Naive thymus-derived CD4-positive, alpha-beta T cell (primary cell): ENCODE measurements around the gene XXYLT1. TPM values are rescaled to one million over a fixed set of nuclear protein-coding genes. Genes with fewer than 3 reads are reported as not detected.

Experiments
- ATAC-seq: fragments of 150-1000 bp; cut with Tn5 transposase; 2 replicates; pipeline ENCODE4 v1.10.0; 2021; ENCODE audit warnings: mild to moderate bottlenecking, moderate library complexity
- CTCF ChIA-PET: fragments of 350-600 bp; sonication (Branson Sonifier 250); formaldehyde crosslinking; loops from one replicate; lab custom pipeline; 2021; ENCODE audit warnings: antibody characterized with exemption; lab: Charles Lee
- POLR2A ChIA-PET: fragments of 350-600 bp; sonication (Branson Sonifier 250); formaldehyde crosslinking; loops from one replicate; lab custom pipeline; 2021; ENCODE audit warnings: antibody characterized with exemption, inconsistent platforms; lab: Charles Lee
- DNase-seq, 9 donors: peaks; one replicate each; pipeline versions ENCODE4 v3.0.0 to v3.0.0-alpha.2; 2020 to 2022; ENCODE audit warnings: mixed read lengths in 1 of 9
- H3K27ac ChIP-seq: one replicate; pipeline ENCODE4 v1.7.0; 2013; ENCODE audit warnings: mild to moderate bottlenecking, low read depth, low read length, moderate library complexity
- H3K27me3 ChIP-seq, 2 donors: one replicate each; pipeline ENCODE4 v1.7.0; 2013; ENCODE audit warnings: low read length in 2 of 2, mild to moderate bottlenecking in 2 of 2, moderate library complexity in 2 of 2; ENCODE audit not compliant: control insufficient read depth in 2 of 2, insufficient read depth in 2 of 2
- H3K36me3 ChIP-seq, 3 experiments: 1 replicate in 2 of 3; 2 replicates in 1 of 3; pipeline ENCODE4 v1.7.0; 2013; ENCODE audit warnings: low read length in 3 of 3, mild to moderate bottlenecking in 3 of 3, moderate library complexity in 1 of 3; ENCODE audit not compliant: insufficient read depth in 3 of 3, control insufficient read depth in 2 of 3
- H3K4me1 ChIP-seq, 2 donors: one replicate each; pipeline ENCODE4 v1.7.0; 2013; ENCODE audit warnings: low read length in 2 of 2, mild to moderate bottlenecking in 2 of 2, moderate library complexity in 1 of 2; ENCODE audit not compliant: control insufficient read depth in 2 of 2, insufficient read depth in 2 of 2
- H3K4me3 ChIP-seq: 2 replicates; pipeline ENCODE4 v1.7.0; 2013; ENCODE audit warnings: mild to moderate bottlenecking, low read length
- H3K9me3 ChIP-seq, 3 experiments: 1 replicate in 2 of 3; 2 replicates in 1 of 3; pipeline ENCODE4 v1.7.0; 2013; ENCODE audit warnings: low read length in 3 of 3; ENCODE audit not compliant: control insufficient read depth in 2 of 3
- H3K27ac Mint-ChIP-seq, 9 donors: one replicate each; pipeline ENCODE4 v1.8.0; 2020 to 2022; ENCODE audit warnings: mixed read lengths in 9 of 9, mild to moderate bottlenecking in 8 of 9, moderate library complexity in 5 of 9, inconsistent platforms in 2 of 9
- H3K27me3 Mint-ChIP-seq, 5 donors: one replicate each; pipeline ENCODE4 v1.8.0; 2021 to 2022; ENCODE audit warnings: mixed read lengths in 5 of 5, mild to moderate bottlenecking in 1 of 5
- H3K36me3 Mint-ChIP-seq, 5 donors: one replicate each; pipeline ENCODE4 v1.8.0; 2020 to 2022; ENCODE audit warnings: mixed read lengths in 5 of 5, mild to moderate bottlenecking in 3 of 5, inconsistent platforms in 1 of 5
- H3K4me1 Mint-ChIP-seq, 7 donors: one replicate each; pipeline ENCODE4 v1.8.0; 2020 to 2022; ENCODE audit warnings: mixed read lengths in 7 of 7, mild to moderate bottlenecking in 3 of 7, inconsistent platforms in 1 of 7
- H3K4me3 Mint-ChIP-seq, 10 donors: one replicate each; pipeline ENCODE4 v1.8.0; 2020 to 2022; ENCODE audit warnings: mild to moderate bottlenecking in 10 of 10, mixed read lengths in 10 of 10, moderate library complexity in 6 of 10, inconsistent platforms in 2 of 10
- H3K9me3 Mint-ChIP-seq, 11 donors: one replicate each; pipeline ENCODE4 v1.8.0; 2020 to 2022; ENCODE audit warnings: mixed read lengths in 11 of 11, mild to moderate bottlenecking in 4 of 11, inconsistent platforms in 1 of 11, moderate library complexity in 1 of 11
- intact Hi-C, 2 donors: fragments of 100-400 bp; cut with micrococcal nuclease; formaldehyde crosslinking; loops; one replicate each; pipeline ENCODE4 v1.15.1; 2023
- polyA plus RNA-seq, 2 donors: library from polyadenylated mRNA; unstranded; fragments of 300-500 nt; fragmentation: Illumina TruSeq; gene quantifications; one replicate each; pipeline ENCODE4 v1.2.3, GENCODE V29; 2021
- total RNA-seq, 6 experiments: library from RNA in 5 of 6; stranded (reverse) in 5 of 6; gene quantifications; 1 replicate in 5 of 6; 2 replicates in 1 of 6; pipeline ENCODE4 v1.2.3 and lab custom pipeline; 2021 to 2026

Gene XXYLT1
- total and polyA plus RNA-seq, 7 experiments from 2014 or later = 4.1 to 11.7 (median 7.2) TPM

DNA sequence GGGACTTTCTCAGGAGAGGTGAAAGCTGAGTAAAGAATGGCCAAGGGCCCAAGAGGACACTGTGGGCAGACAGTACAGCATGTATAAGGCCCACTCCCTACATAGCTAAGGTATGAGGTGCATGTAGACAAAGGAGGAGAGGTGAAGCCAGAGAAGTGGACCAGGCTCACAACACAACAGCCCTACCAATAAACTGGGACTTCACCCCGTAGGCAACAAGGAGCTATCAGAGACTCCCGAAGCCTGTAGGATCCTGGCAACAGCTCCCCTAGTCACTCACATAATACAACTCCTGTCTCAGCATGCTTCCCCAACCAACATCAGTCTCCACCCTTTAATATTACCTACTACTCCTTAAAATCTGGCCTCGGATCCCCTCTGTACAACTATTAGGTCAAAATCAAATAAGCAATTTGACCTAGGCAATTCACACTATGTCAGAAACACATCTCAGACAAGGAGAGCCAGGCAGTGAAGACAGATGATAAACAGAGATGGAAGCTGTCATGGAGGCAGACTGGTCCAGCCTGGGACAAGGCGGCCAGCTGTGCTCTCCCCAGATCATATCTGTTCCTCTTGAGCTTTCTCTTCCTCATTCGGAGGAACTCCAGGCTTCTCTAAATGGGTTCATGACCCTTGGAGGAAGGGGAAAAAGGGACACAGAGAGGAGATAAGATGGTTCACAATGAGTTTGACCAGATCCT lies 1.4 kb downstream of the XXYLT1 start:
- Histone ChIP-seq H3K4me3 (peak overlapping the region; percentile 97), H3K36me3 (no peaks in the 10 kb centered on the region), H3K27ac (no peak overlapping the region), H3K27me3 (no peaks in the 10 kb centered on the region), H3K4me1 (peaks cover 16 to 22% of the 10 kb centered on the region in 2 donors), H3K9me3 (no peaks in the 10 kb centered on the region)
- ChIA-PET POLR2A (interaction anchor here (0.7 to 1.8 kb wide), 6 partner anchors 8 to 645 kb away, joined by 3 to 12 read pairs (median 4); partner anchors contain the start of gene APOD), CTCF (interaction anchor here (0.6 to 6.5 kb wide), 12 partner anchors 8 to 938 kb away, joined by 3 to 76 read pairs (median 4); no protein-coding TSS in a partner anchor)
- DNase-seq (no peak), ATAC-seq (no peak)
- Mint-ChIP-seq H3K27me3 (no peaks in the 10 kb centered on the region), H3K36me3 (peaks cover 0 to 9% (median 0%) of the 10 kb centered on the region in 5 donors), H3K4me3 (peak overlapping the region; percentile 80 to 91 (median 86)), H3K27ac (peak overlapping the region in 6 of 9 donors; percentile 63 to 83 (median 74)), H3K4me1 (peaks cover 16 to 40% (median 30%) of the 10 kb centered on the region in 7 donors), H3K9me3 (no peaks in the 10 kb centered on the region)
- intact Hi-C loops = loop anchor here (2.0 to 10.0 kb wide), 6 partner anchors 281 to 865 kb away; partner anchors contain the start of genes ATP13A3 (in 2 of the 2) and TNK2 (in 2 of the 2)

DNA sequence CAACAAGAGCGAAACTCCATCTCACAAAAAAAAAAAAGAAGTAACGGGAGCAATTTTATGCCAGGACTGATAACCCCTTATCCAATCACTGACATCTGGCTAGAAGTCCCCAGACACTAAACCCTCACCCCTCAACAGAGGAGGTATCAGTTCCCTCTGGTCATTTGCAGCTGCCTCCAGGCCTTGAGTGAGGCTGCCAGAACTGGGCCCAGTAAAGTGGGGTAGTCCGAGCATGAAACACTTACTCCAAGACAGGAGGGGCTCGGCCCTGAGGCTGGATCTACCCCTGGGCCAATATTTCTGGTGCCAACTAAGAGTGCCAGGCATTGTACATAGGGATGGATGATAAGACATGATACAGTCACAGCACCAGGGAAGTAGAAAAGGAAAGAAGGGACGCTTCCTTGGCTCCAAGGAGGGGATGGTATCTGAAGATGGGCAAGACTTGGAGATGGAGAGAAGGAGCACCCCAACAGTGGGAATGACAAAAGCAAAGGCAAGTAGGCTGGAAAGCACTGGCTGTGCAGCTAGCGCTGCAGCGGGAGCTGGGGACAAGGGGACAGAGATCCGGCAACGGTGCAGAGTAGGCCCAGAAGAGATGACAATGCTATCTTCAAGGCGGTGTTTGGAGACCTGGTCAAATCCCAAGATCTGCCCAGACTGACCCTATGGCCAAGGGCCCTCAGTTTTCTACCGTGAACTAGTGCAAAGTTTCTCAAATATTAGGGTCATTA lies 2.2 kb downstream of the XXYLT1 start:
- H3K4me1 Mint-ChIP-seq = peaks cover 22 to 40% (median 30%) of the 10 kb centered on the region in 7 donors
- no peaks in the 10 kb centered on the region for H3K27me3 Mint-ChIP-seq
- Histone ChIP-seq H3K4me1 (peaks cover 16 to 22% of the 10 kb centered on the region in 2 donors), H3K9me3 (no peaks in the 10 kb centered on the region), H3K36me3 (no peaks in the 10 kb centered on the region), H3K27ac (no peak overlapping the region), H3K4me3 (no peak overlapping the region), H3K27me3 (no peaks in the 10 kb centered on the region)
- no peak overlapping the region for H3K27ac Mint-ChIP-seq
- ATAC-seq (no peak), DNase-seq (no peak)
- H3K36me3 Mint-ChIP-seq = peaks cover 0 to 9% (median 0%) of the 10 kb centered on the region in 5 donors
- POLR2A ChIA-PET = interaction anchor here (0.7 to 1.8 kb wide), 3 partner anchors 8 to 315 kb away, joined by 3 to 12 read pairs (median 3); partner anchors contain the start of gene APOD
- H3K9me3 Mint-ChIP-seq = no peaks in the 10 kb centered on the region
- CTCF ChIA-PET = interaction anchor here (0.6 to 6.5 kb wide), 5 partner anchors 7 to 595 kb away, joined by 3 to 76 read pairs (median 4); no protein-coding TSS in a partner anchor
- intact Hi-C loops = loop anchor here in 1 of 2 donors (10.0 kb wide), 1 partner anchor 864 kb away; no protein-coding TSS in a partner anchor
- peak overlapping the region; percentile 4 to 91 (median 86) for H3K4me3 Mint-ChIP-seq

DNA sequence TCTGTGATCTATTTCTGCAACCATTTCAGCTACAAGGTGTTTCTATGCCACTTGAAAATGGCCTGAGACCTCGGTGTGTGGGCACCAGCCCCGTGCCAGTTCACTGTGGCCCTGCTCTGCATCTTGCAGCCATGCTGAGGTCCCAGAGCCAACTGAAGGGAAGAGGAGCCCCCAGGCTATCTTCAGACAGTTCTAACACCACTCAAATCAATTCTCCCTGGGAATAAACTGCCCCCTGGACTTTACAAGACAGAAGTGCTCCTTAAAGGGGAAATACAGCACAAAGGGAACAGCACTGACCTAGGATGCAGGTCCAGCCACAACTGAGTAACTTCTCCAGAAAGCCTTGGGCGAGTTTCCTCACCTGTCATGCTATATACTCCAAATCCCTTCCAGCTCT lies 3.9 kb downstream of the XXYLT1 start:
- POLR2A ChIA-PET = no interaction called here
- H3K27me3 ChIP-seq = no peaks in the 10 kb centered on the region
- ATAC-seq = no peak
- Mint-ChIP-seq H3K27ac (no peak overlapping the region), H3K4me3 (no peak overlapping the region), H3K9me3 (no peaks in the 10 kb centered on the region), H3K27me3 (no peaks in the 10 kb centered on the region), H3K4me1 (peaks cover 23 to 39% (median 29%) of the 10 kb centered on the region in 7 donors), H3K36me3 (peaks cover 0 to 9% (median 0%) of the 10 kb centered on the region in 5 donors)
- H3K4me1 ChIP-seq = peaks cover 16 to 21% of the 10 kb centered on the region in 2 donors
- CTCF ChIA-PET = interaction anchor here (0.6 to 0.9 kb wide), 2 partner anchors 12 to 592 kb away, joined by 3 read pairs; no protein-coding TSS in a partner anchor
- intact Hi-C loops = loop anchor here in 1 of 2 donors (10.0 kb wide), 1 partner anchor 862 kb away; no protein-coding TSS in a partner anchor
- no peaks in the 10 kb centered on the region for H3K9me3 ChIP-seq
- H3K4me3 ChIP-seq = no peak overlapping the region
- H3K36me3 ChIP-seq = no peaks in the 10 kb centered on the region
- DNase-seq = no peak
- no peak overlapping the region for H3K27ac ChIP-seq

DNA sequence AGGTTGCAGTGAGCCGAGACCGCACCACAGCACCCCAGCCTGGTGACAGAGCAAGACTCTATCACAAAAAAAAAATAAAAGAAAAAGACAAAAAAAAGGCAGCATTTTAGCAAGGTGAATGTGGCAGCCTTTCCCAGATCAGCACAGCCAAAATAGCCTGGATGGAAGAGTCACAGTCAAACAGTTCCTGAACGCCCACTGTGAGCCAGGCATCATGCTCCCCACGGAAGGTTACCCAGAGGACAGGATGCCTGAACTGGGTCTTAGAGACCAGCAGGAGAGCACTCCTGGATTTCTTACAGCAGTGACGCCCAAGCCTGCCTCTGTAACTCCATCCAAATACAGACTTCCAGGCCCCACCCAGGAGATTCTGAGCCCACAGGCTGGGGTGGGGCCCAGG lies 4.5 kb downstream of the XXYLT1 start:
- intact Hi-C loops = loop anchor here in 1 of 2 donors (10.0 kb wide), 1 partner anchor 862 kb away; no protein-coding TSS in a partner anchor
- no peak for ATAC-seq
- ChIA-PET CTCF (interaction anchor here (0.5 to 0.9 kb wide), 3 partner anchors 11 to 593 kb away, joined by 3 read pairs; no protein-coding TSS in a partner anchor), POLR2A (interaction anchor here (0.7 kb wide), 1 partner anchor 1698 kb away, joined by 3 read pairs; no protein-coding TSS in a partner anchor)
- Mint-ChIP-seq H3K27me3 (no peaks in the 10 kb centered on the region), H3K27ac (no peak overlapping the region), H3K4me1 (peaks cover 21 to 34% (median 23%) of the 10 kb centered on the region in 7 donors), H3K4me3 (no peak overlapping the region), H3K9me3 (no peaks in the 10 kb centered on the region), H3K36me3 (peaks cover 0 to 9% (median 0%) of the 10 kb centered on the region in 5 donors)
- Histone ChIP-seq H3K4me3 (no peak overlapping the region), H3K36me3 (no peaks in the 10 kb centered on the region), H3K27me3 (no peaks in the 10 kb centered on the region), H3K4me1 (peaks cover 11 to 18% of the 10 kb centered on the region in 2 donors), H3K9me3 (no peaks in the 10 kb centered on the region), H3K27ac (no peak overlapping the region)
- DNase-seq = no peak

DNA sequence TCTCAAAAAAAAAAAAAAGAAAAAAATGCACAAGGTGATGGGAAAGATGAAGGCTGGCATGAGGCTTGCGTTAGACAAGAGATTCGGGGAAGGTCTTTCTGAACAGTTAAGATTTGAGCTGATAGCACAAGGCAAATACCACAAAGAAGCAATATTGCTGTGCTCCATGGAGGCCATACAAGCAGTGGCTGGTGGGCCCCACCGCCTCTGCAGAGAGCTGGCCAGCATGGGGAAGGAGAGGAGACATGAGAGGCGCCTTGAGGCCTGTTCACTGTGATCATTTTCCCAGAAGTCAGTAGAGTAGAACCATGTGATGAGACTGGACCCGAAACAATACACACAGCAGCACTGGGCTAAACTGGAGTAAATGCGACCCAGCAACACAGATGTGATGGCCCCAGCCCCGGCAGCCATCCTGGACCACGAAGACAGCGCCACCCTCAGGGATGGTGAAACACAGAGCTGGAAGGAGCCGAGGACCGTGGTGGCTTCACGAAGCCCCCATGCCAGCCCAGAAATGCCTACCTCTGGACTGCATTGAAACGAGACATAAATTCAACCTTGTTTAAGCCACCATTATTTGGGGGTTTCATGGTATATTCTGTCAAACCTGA lies 5.5 kb downstream of the XXYLT1 start:
- H3K27me3 Mint-ChIP-seq = no peaks in the 10 kb centered on the region
- ChIA-PET CTCF (interaction anchor here (0.6 kb wide), 1 partner anchor 802 kb away, joined by 3 read pairs; no protein-coding TSS in a partner anchor), POLR2A (interaction anchor here (0.7 kb wide), 1 partner anchor 1699 kb away, joined by 3 read pairs; no protein-coding TSS in a partner anchor)
- ATAC-seq (no peak), DNase-seq (no peak)
- no peaks in the 10 kb centered on the region for H3K9me3 ChIP-seq
- peaks cover 21 to 27% of the 10 kb centered on the region in 2 donors for H3K4me1 ChIP-seq
- no peaks in the 10 kb centered on the region for H3K36me3 ChIP-seq
- no peak overlapping the region for H3K27ac Mint-ChIP-seq
- intact Hi-C loops = loop anchor here in 1 of 2 donors (10.0 kb wide), 1 partner anchor 861 kb away; no protein-coding TSS in a partner anchor
- H3K36me3 Mint-ChIP-seq = peaks cover 0 to 9% (median 0%) of the 10 kb centered on the region in 5 donors
- H3K4me3 Mint-ChIP-seq = no peak overlapping the region
- peaks cover 30 to 37% (median 31%) of the 10 kb centered on the region in 7 donors for H3K4me1 Mint-ChIP-seq
- no peak overlapping the region for H3K4me3 ChIP-seq
- no peaks in the 10 kb centered on the region for H3K27me3 ChIP-seq
- H3K27ac ChIP-seq = no peak overlapping the region
- H3K9me3 Mint-ChIP-seq = no peaks in the 10 kb centered on the region
